ENCODE results near the gene PSMG4. TPM values are rescaled to one million over a fixed set of nuclear protein-coding genes. Genes with fewer than 3 reads are reported as not detected.

PSMG4 gene
- total RNA-seq, 3 donors from 2014 or later (not counting 1 experiment from before 2014, with no cell fraction given) = 8.3 to 15.3 (median 11.3) TPM

DNA sequence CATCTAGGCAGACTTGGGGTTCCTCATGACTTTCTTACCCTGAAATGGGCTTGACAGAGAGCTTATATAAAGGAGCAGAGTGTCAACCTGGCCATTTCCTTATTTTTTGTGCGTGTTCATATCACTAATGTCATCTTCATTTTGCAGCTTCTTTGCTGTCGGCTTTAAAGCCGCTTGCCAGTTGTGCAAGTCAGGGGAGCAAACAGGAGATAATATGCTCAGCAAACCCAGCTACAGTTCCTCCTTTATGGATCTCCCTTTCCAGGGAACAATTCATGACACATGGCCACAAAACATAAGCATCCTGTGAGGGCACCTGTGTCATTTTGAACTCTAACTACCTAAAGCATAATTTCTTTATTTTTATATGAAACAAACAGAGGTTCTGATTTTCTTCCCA, 24.8 kb upstream of the PSMG4 start:
- TF ChIP-seq, protein P1, sequence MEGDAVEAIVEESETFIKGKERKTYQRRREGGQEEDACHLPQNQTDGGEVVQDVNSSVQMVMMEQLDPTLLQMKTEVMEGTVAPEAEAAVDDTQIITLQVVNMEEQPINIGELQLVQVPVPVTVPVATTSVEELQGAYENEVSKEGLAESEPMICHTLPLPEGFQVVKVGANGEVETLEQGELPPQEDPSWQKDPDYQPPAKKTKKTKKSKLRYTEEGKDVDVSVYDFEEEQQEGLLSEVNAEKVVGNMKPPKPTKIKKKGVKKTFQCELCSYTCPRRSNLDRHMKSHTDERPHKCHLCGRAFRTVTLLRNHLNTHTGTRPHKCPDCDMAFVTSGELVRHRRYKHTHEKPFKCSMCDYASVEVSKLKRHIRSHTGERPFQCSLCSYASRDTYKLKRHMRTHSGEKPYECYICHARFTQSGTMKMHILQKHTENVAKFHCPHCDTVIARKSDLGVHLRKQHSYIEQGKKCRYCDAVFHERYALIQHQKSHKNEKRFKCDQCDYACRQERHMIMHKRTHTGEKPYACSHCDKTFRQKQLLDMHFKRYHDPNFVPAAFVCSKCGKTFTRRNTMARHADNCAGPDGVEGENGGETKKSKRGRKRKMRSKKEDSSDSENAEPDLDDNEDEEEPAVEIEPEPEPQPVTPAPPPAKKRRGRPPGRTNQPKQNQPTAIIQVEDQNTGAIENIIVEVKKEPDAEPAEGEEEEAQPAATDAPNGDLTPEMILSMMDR (IDR thresholded peaks at IDR 0.05) = no peak
- no peak overlapping the region for H3K4me3 Mint-ChIP-seq
- H3K4me1 ChIP-seq (ENCODE audit: control insufficient read depth, insufficient read depth, low read length) = peaks cover 27% of the 10 kb centered on the region
- no peak overlapping the region for H3K4me3 ChIP-seq (ENCODE audit: low read length)
- H3K4me1 Mint-ChIP-seq = peaks cover 28 to 37% of the 10 kb centered on the region in 2 donors
- H3K27me3 ChIP-seq (ENCODE audit: control insufficient read depth, insufficient read depth, low read length) = peaks cover 55% of the 10 kb centered on the region
- no peaks in the 10 kb centered on the region for H3K36me3 Mint-ChIP-seq
- no peak overlapping the region for H3K27ac Mint-ChIP-seq
- no peak for DNase-seq
- H3K27me3 Mint-ChIP-seq (ENCODE audit: low read depth in 2 of 2) = peaks cover 83 to 86% of the 10 kb centered on the region in 2 donors
- H3K27ac ChIP-seq (ENCODE audit: low read length) = no peak overlapping the region
- no peak for ATAC-seq
- no peaks in the 10 kb centered on the region for H3K36me3 ChIP-seq (ENCODE audit: control insufficient read depth, insufficient read depth, low read length)
- intact Hi-C loops (cut with micrococcal nuclease) = no loop called here
- H3K9me3 ChIP-seq (ENCODE audit: control insufficient read depth, insufficient read depth, low read length) = no peaks in the 10 kb centered on the region
- H3K9me3 Mint-ChIP-seq = no peaks in the 10 kb centered on the region
- 74% methylated on average over 3 of the region's 3 CpGs for WGBS (ENCODE audit: insufficient coverage)

DNA sequence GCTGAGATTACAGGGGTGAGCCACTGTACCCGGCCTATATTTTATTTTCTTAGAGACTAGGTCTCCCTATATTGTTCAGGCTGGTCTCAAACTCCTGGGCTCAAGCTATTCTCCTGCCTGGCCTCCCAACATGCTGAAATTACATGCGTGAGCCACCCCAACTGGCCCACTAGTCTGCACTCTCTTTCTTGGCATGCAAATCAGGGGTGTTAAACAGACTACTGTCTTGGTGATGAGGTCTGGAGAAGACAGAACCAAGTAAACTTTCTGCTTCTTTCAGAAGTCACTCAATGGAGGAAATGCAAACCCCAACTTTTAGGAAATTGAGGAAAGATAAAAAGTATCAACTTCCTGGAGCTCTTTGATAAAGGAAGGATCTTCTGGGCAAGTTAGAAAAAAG, 23.3 kb upstream of the PSMG4 start:
- no peak for DNase-seq
- H3K27ac ChIP-seq (ENCODE audit: low read length) = no peak overlapping the region

DNA sequence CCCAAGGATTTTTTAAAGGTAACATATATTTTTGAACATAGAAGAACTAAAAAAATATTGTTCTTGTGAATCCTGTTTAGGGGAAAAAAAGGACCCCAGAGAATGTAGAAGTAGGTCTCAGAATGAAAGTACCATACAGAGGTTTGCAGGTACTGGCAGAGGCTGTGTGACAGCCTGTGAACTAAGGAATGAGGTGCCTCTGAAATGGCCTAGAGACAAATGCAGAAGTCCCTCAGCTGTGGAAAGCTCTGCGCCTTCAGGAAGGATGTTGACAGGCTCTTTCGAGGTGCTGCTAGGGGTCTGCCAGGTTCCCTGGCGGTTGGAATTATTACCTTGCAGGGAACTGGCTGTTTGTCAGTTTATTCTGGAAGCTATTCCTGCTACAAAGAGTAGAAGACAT, 22.7 kb upstream of the PSMG4 start:
- no peaks in the 10 kb centered on the region for H3K9me3 ChIP-seq (ENCODE audit: control insufficient read depth, insufficient read depth, low read length)
- H3K27ac ChIP-seq (ENCODE audit: low read length) = no peak overlapping the region
- WGBS (ENCODE audit: insufficient coverage) = 21% methylated on average over 3 of the region's 3 CpGs
- H3K9me3 Mint-ChIP-seq = no peaks in the 10 kb centered on the region
- no peaks in the 10 kb centered on the region for H3K36me3 ChIP-seq (ENCODE audit: control insufficient read depth, insufficient read depth, low read length)
- no peak for DNase-seq
- no peak overlapping the region for H3K27ac Mint-ChIP-seq
- H3K4me1 ChIP-seq (ENCODE audit: control insufficient read depth, insufficient read depth, low read length) = peaks cover 11% of the 10 kb centered on the region
- ATAC-seq = no peak
- no peaks in the 10 kb centered on the region for H3K36me3 Mint-ChIP-seq
- H3K27me3 ChIP-seq (ENCODE audit: control insufficient read depth, insufficient read depth, low read length) = peaks cover 34% of the 10 kb centered on the region
- TF ChIP-seq, protein P1 (IDR thresholded peaks at IDR 0.05) = no peak
- H3K4me3 ChIP-seq (ENCODE audit: low read length) = no peak overlapping the region
- intact Hi-C loops (cut with micrococcal nuclease) = no loop called here
- peaks cover 70 to 84% of the 10 kb centered on the region in 2 donors for H3K27me3 Mint-ChIP-seq (ENCODE audit: low read depth in 2 of 2)
- peaks cover 7 to 16% of the 10 kb centered on the region in 2 donors for H3K4me1 Mint-ChIP-seq
- no peak overlapping the region for H3K4me3 Mint-ChIP-seq

More for the DNA sequence above, 23.3 kb upstream of the PSMG4 start:
- Histone ChIP-seq H3K36me3 (ENCODE audit: control insufficient read depth, insufficient read depth, low read length) (no peaks in the 10 kb centered on the region), H3K27me3 (ENCODE audit: control insufficient read depth, insufficient read depth, low read length) (peaks cover 39% of the 10 kb centered on the region), H3K4me3 (ENCODE audit: low read length) (no peak overlapping the region), H3K4me1 (ENCODE audit: control insufficient read depth, insufficient read depth, low read length) (peaks cover 15% of the 10 kb centered on the region), H3K9me3 (ENCODE audit: control insufficient read depth, insufficient read depth, low read length) (no peaks in the 10 kb centered on the region)
- WGBS (ENCODE audit: insufficient coverage) = 77% methylated on average over 2 of the region's 2 CpGs
- Mint-ChIP-seq H3K36me3 (no peaks in the 10 kb centered on the region), H3K4me1 (peaks cover 12 to 21% of the 10 kb centered on the region in 2 donors), H3K9me3 (no peaks in the 10 kb centered on the region), H3K4me3 (no peak overlapping the region), H3K27me3 (ENCODE audit: low read depth in 2 of 2) (peaks cover 76 to 83% of the 10 kb centered on the region in 2 donors), H3K27ac (no peak overlapping the region)
- TF ChIP-seq, protein P1 (IDR thresholded peaks at IDR 0.05) = no peak
- intact Hi-C loops (cut with micrococcal nuclease) = no loop called here
- no peak for ATAC-seq
